Neural progenitor cell (in vitro differentiated cells): Measurements from ENCODE around the gene PCNX3. TPM values are rescaled to one million over a fixed set of nuclear protein-coding genes. Genes with fewer than 3 reads are reported as not detected.

Source experiments
- DNase-seq: peaks from one replicate; pipeline ENCODE4 v3.0.0-alpha.2; 2016; ENCODE audit warnings: low spot score
- H2AFZ ChIP-seq: fragments of 200-600 bp; sonication (generic); replicated peaks from 2 replicates; pipeline ENCODE4 v1.6.1; 2016; ENCODE audit warnings: antibody characterized with exemption
- H3F3A ChIP-seq: fragments of 200-600 bp; sonication (generic); 2 replicates; pipeline ENCODE4 v1.6.1; 2016; ENCODE audit warnings: antibody characterized with exemption, low read depth
- H3K27ac ChIP-seq: fragments of 200-600 bp; sonication (generic); 2 replicates; pipeline ENCODE4 v1.5.1; 2016; ENCODE audit warnings: mild to moderate bottlenecking
- H3K27me3 ChIP-seq: fragments of 200-600 bp; sonication (generic); 2 replicates; pipeline ENCODE4 v1.6.1; 2016; ENCODE audit warnings: mild to moderate bottlenecking, moderate library complexity
- H3K36me3 ChIP-seq: fragments of 200-600 bp; sonication (generic); 2 replicates; pipeline ENCODE4 v1.5.1; 2016
- H3K4me1 ChIP-seq: fragments of 200-600 bp; sonication (generic); 2 replicates; pipeline ENCODE4 v1.6.1; 2016; ENCODE audit warnings: mixed run types
- H3K4me2 ChIP-seq: fragments of 200-600 bp; sonication (generic); 2 replicates; pipeline ENCODE4 v1.6.1; 2016
- H3K4me3 ChIP-seq: fragments of 200-600 bp; sonication (generic); 2 replicates; pipeline ENCODE4 v1.5.1; 2016
- H3K79me2 ChIP-seq: fragments of 200-600 bp; sonication (generic); 2 replicates; pipeline ENCODE4 v1.6.1; 2016; ENCODE audit warnings: low read depth
- H3K9ac ChIP-seq: fragments of 200-600 bp; sonication (generic); 2 replicates; pipeline ENCODE4 v1.6.1; 2016
- H3K9me3 ChIP-seq: fragments of 200-600 bp; sonication (generic); 2 replicates; pipeline ENCODE4 v1.5.1; 2016; ENCODE audit warnings: low read depth
- H4K20me1 ChIP-seq: fragments of 200-600 bp; sonication (generic); 2 replicates; pipeline ENCODE4 v1.6.1; 2016; ENCODE audit warnings: low read depth
- H3K27ac Mint-ChIP-seq: 3 replicates; pipeline ENCODE4 v1.8.0; 2021; ENCODE audit warnings: mixed read lengths
- H3K27me3 Mint-ChIP-seq: 2 replicates; pipeline ENCODE4 v1.8.0; 2022; ENCODE audit warnings: low read depth, mild to moderate bottlenecking, inconsistent platforms, moderate library complexity, mixed read lengths; ENCODE audit not compliant: insufficient read depth
- H3K36me3 Mint-ChIP-seq: 3 replicates; pipeline ENCODE4 v1.8.0; 2021; ENCODE audit warnings: mixed read lengths
- H3K4me1 Mint-ChIP-seq: 3 replicates; pipeline ENCODE4 v1.8.0; 2021; ENCODE audit warnings: mixed read lengths
- H3K4me3 Mint-ChIP-seq: 3 replicates; pipeline ENCODE4 v1.8.0; 2021; ENCODE audit warnings: mild to moderate bottlenecking, moderate library complexity, mixed read lengths
- H3K9me3 Mint-ChIP-seq: 3 replicates; pipeline ENCODE4 v1.8.0; 2020; ENCODE audit warnings: mixed read lengths
- EZH2 ChIP-seq: fragments of 200-600 bp; sonication (generic); IDR thresholded peaks from 2 replicates; pipeline ENCODE4 v1.6.1; 2017; ENCODE audit warnings: antibody characterized with exemption, mild to moderate bottlenecking, moderate library complexity
- EZH2phosphoT487 ChIP-seq: fragments of 200-600 bp; sonication (generic); IDR thresholded peaks from 2 replicates; pipeline ENCODE4 v1.6.1; 2017; ENCODE audit warnings: antibody characterized with exemption
- total RNA-seq: library from RNA; depleted of rRNA; stranded (reverse); fragments of >200 nt; gene quantifications from 2 replicates; pipeline ENCODE4 v1.2.3, GENCODE V29; 2015; ENCODE audit warnings: low replicate concordance
- TF ChIP-seq, protein P1 (sequence below): fragments of 200-600 bp; sonication (generic); IDR thresholded peaks from 2 replicates; pipeline ENCODE4 v1.5.1; 2017; ENCODE audit warnings: antibody characterized with exemption, mild to moderate bottlenecking

PCNX3 gene
- total RNA-seq, 1 donor from 2014 or later: 6.6 TPM

DNA sequence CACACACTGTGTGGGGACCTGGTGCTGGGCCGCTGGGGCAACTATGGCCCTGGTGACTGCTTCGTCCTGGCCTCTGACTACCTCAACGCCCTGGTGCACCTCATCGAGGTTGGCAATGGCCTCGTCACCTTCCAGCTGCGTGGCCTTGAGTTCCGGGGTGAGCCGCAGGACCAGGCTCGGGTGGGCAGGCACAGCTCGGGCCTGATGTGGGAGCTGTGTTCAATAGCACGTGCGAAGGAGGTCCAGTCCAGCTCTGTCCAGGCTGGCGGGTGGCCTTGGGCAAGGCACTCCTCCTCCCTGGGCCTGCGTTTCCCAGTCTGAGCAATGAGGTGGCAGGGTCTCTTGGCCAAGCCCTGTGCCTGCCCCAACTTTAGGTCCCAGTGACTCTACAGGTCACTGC is 14.0 kb downstream of the PCNX3 start:
- Mint-ChIP-seq H3K27ac (no peak overlapping the region), H3K4me1 (peaks cover 5% of the 10 kb centered on the region), H3K9me3 (no peaks in the 10 kb centered on the region), H3K4me3 (no peak overlapping the region), H3K36me3 (peaks cover 9% of the 10 kb centered on the region), H3K27me3 (peaks cover 2% of the 10 kb centered on the region)
- H3K9ac ChIP-seq: no peak overlapping the region
- no peaks in the 10 kb centered on the region for H3K9me3 ChIP-seq
- H3K27ac ChIP-seq: no peak overlapping the region
- H3K79me2 ChIP-seq: no peaks in the 10 kb centered on the region
- TF ChIP-seq EZH2 (no peak), EZH2phosphoT487 (no peak)
- TF ChIP-seq, protein P1, sequence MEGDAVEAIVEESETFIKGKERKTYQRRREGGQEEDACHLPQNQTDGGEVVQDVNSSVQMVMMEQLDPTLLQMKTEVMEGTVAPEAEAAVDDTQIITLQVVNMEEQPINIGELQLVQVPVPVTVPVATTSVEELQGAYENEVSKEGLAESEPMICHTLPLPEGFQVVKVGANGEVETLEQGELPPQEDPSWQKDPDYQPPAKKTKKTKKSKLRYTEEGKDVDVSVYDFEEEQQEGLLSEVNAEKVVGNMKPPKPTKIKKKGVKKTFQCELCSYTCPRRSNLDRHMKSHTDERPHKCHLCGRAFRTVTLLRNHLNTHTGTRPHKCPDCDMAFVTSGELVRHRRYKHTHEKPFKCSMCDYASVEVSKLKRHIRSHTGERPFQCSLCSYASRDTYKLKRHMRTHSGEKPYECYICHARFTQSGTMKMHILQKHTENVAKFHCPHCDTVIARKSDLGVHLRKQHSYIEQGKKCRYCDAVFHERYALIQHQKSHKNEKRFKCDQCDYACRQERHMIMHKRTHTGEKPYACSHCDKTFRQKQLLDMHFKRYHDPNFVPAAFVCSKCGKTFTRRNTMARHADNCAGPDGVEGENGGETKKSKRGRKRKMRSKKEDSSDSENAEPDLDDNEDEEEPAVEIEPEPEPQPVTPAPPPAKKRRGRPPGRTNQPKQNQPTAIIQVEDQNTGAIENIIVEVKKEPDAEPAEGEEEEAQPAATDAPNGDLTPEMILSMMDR: no peak
- no peaks in the 10 kb centered on the region for H3K4me1 ChIP-seq
- DNase-seq: no peak
- H3K36me3 ChIP-seq: no peaks in the 10 kb centered on the region
- peaks cover 4% of the 10 kb centered on the region for H3F3A ChIP-seq
- H2AFZ ChIP-seq: no peak overlapping the region
- no peaks in the 10 kb centered on the region for H4K20me1 ChIP-seq
- no peaks in the 10 kb centered on the region for H3K27me3 ChIP-seq
- no peak overlapping the region for H3K4me2 ChIP-seq
- no peak overlapping the region for H3K4me3 ChIP-seq

DNA sequence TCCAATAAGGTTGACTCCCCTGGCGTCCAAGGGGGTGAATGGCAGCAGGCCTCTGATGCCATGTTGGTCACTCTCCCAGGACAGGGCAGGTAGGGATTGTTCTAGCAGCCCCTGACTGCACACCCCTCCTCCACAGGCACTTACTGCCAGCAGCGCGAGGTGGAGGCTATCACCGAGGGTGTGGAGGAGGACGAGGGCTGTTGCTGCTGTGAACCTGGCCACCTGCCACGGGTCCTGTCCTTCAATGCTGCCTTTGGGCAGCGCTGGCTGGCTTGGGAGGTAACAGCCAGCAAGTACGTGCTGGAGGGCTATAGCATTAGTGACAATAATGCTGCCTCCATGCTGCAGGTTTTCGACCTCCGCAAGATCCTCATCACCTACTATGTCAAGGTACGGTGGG is 14.6 kb downstream of the PCNX3 start:
- peaks cover 2% of the 10 kb centered on the region for H3K27me3 Mint-ChIP-seq
- H3K27ac Mint-ChIP-seq: no peak overlapping the region
- Histone ChIP-seq H3K9ac (no peak overlapping the region), H4K20me1 (no peaks in the 10 kb centered on the region), H3K27me3 (no peaks in the 10 kb centered on the region), H3F3A (peaks cover 4% of the 10 kb centered on the region), H3K4me1 (no peaks in the 10 kb centered on the region), H3K4me3 (no peak overlapping the region), H3K9me3 (no peaks in the 10 kb centered on the region), H3K79me2 (no peaks in the 10 kb centered on the region), H2AFZ (no peak overlapping the region), H3K4me2 (no peak overlapping the region), H3K27ac (no peak overlapping the region), H3K36me3 (no peaks in the 10 kb centered on the region)
- no peaks in the 10 kb centered on the region for H3K9me3 Mint-ChIP-seq
- TF ChIP-seq, protein P1: no peak
- TF ChIP-seq EZH2phosphoT487 (no peak), EZH2 (no peak)
- peaks cover 11% of the 10 kb centered on the region for H3K36me3 Mint-ChIP-seq
- no peak overlapping the region for H3K4me3 Mint-ChIP-seq
- H3K4me1 Mint-ChIP-seq: peaks cover 5% of the 10 kb centered on the region
- no peak for DNase-seq

DNA sequence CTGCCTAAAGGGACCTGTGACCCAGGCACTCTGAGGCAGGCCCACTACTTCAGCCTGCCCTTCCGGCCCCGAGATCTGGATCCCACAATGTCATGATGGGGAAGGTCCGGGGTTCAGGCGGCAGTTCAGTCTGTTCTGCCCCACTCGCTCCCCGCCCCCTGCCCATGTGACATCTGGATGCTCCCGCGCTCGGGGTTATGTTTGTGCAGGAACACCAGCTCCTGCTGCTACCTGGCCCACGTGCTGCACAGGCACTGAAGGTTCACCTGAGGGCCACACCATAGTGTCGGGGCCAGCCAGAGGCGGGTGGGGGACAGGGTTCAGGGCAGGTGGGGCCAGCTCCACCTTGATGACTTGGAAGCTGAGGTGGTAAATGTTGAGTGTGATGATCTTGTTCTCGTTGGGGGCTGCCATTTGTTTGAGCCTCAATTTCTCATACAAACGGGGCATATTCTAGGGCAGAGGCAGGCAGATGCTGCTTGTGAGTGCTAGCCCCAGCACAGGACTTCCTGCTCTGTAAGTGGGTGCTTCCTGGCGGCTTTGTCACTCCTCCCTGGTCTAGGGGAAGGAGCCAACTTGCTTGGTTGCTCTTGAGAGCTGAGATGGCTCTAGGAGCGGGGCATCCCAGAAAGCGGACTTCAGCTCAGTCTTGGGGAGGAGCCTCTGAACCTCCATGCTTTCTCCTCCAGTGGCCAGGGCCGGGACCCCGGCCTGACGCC is 18.0 kb downstream of the PCNX3 start:
- H3K4me3 ChIP-seq: no peak overlapping the region
- H3K4me2 ChIP-seq: no peak overlapping the region
- H3K27ac ChIP-seq: no peak overlapping the region
- H2AFZ ChIP-seq: no peak overlapping the region
- H3K36me3 Mint-ChIP-seq: peaks cover 7% of the 10 kb centered on the region
- H3F3A ChIP-seq: peaks cover 22% of the 10 kb centered on the region
- H3K4me1 ChIP-seq: peaks cover 12% of the 10 kb centered on the region
- H3K9me3 Mint-ChIP-seq: no peaks in the 10 kb centered on the region
- H3K9me3 ChIP-seq: no peaks in the 10 kb centered on the region
- H3K4me3 Mint-ChIP-seq: no peak overlapping the region
- H3K27me3 ChIP-seq: no peaks in the 10 kb centered on the region
- H3K36me3 ChIP-seq: no peaks in the 10 kb centered on the region
- no peak overlapping the region for H3K9ac ChIP-seq
- no peak for TF ChIP-seq EZH2
- TF ChIP-seq, protein P1: no peak
- no peak for TF ChIP-seq EZH2phosphoT487
- H3K27me3 Mint-ChIP-seq: peaks cover 2% of the 10 kb centered on the region
- H3K27ac Mint-ChIP-seq: no peak overlapping the region
- peaks cover 10% of the 10 kb centered on the region for H3K4me1 Mint-ChIP-seq
- no peak for DNase-seq
- H4K20me1 ChIP-seq: peaks cover 11% of the 10 kb centered on the region
- H3K79me2 ChIP-seq: no peaks in the 10 kb centered on the region
